Measurements from ENCODE around the gene EIF4G3.

The EIF4G3 gene

DNA sequence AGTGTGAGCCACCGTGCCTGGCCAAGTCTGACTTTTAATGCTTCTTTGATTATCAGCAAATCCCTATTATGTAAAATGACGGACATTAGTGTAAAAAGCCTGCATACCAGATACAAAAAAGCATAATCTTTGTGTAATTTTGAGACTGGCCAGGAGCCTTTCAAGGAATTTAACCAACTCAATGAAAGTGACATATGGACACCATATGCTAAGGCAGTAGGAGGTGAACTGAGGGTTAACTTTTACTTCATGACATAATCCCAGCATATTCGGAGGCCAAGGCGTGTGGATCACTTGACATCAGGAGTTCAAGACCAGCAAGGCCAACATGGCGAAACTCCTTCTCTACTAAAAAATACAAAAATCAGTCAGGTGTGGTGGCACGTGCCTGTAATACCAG, 94.6 kb downstream of the EIF4G3 start:
- no peak for TF ChIP-seq TEAD4 (IDR thresholded peaks at IDR 0.05)
- no peak for TF ChIP-seq YY1 (IDR thresholded peaks at IDR 0.05; ENCODE audit: low read depth)
- TF ChIP-seq CEBPB (IDR thresholded peaks at IDR 0.05), result no peak
- TF ChIP-seq NFIC (IDR thresholded peaks at IDR 0.05), result no peak

DNA sequence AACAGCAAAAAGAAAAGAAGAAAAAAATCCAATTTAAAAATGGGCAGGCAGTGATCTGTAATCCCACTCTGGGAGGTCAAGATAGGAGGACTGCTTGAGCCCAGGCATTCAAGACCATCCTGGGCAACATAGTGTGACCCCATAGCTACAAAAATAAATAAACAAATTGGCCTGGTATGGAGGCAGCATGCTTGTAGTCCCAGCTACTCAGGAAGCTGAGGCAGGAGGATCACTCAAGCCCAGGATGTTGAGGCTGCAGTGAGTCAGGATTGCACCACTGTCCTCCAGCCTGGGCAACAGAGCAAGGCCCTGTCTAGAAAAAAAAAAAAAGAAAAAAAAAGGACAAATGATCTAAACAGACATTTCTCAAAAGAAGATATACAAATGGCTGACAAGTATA, 99.6 kb downstream of the EIF4G3 start:
- TF ChIP-seq, protein P1, sequence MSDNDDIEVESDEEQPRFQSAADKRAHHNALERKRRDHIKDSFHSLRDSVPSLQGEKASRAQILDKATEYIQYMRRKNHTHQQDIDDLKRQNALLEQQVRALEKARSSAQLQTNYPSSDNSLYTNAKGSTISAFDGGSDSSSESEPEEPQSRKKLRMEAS (IDR thresholded peaks at IDR 0.05), result no peak
- TF ChIP-seq, protein P2, sequence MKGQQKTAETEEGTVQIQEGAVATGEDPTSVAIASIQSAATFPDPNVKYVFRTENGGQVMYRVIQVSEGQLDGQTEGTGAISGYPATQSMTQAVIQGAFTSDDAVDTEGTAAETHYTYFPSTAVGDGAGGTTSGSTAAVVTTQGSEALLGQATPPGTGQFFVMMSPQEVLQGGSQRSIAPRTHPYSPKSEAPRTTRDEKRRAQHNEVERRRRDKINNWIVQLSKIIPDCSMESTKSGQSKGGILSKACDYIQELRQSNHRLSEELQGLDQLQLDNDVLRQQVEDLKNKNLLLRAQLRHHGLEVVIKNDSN (IDR thresholded peaks at IDR 0.05), result no peak

DNA sequence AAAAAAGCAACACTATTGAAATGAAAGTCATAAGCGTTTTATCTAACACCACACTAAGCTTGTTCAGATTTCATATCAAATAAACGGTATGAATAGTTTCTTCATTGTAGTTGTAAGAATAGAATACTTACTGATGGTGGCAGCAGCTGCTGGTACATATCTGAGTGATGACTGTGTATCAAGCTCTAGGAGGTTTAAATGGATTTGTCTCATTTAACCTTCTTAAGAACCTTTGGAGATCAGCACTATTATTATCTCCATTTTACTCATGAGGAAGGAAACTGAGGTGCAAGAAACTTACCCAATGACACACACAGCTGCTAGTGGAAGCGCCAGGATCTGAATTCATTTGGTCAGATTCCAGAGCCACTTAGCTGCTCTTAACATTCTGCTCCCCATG, 104.0 kb downstream of the EIF4G3 start:
- TF ChIP-seq ZBTB7A (IDR thresholded peaks at IDR 0.05; ENCODE audit: low read depth), result no peak
- no peak for TF ChIP-seq NFIC (IDR thresholded peaks at IDR 0.05)
- TF ChIP-seq TEAD4 (IDR thresholded peaks at IDR 0.05), result no peak
- TF ChIP-seq CEBPB (IDR thresholded peaks at IDR 0.05), result no peak
- TF ChIP-seq, protein P2 (IDR thresholded peaks at IDR 0.05), result no peak
- TF ChIP-seq, protein P3, sequence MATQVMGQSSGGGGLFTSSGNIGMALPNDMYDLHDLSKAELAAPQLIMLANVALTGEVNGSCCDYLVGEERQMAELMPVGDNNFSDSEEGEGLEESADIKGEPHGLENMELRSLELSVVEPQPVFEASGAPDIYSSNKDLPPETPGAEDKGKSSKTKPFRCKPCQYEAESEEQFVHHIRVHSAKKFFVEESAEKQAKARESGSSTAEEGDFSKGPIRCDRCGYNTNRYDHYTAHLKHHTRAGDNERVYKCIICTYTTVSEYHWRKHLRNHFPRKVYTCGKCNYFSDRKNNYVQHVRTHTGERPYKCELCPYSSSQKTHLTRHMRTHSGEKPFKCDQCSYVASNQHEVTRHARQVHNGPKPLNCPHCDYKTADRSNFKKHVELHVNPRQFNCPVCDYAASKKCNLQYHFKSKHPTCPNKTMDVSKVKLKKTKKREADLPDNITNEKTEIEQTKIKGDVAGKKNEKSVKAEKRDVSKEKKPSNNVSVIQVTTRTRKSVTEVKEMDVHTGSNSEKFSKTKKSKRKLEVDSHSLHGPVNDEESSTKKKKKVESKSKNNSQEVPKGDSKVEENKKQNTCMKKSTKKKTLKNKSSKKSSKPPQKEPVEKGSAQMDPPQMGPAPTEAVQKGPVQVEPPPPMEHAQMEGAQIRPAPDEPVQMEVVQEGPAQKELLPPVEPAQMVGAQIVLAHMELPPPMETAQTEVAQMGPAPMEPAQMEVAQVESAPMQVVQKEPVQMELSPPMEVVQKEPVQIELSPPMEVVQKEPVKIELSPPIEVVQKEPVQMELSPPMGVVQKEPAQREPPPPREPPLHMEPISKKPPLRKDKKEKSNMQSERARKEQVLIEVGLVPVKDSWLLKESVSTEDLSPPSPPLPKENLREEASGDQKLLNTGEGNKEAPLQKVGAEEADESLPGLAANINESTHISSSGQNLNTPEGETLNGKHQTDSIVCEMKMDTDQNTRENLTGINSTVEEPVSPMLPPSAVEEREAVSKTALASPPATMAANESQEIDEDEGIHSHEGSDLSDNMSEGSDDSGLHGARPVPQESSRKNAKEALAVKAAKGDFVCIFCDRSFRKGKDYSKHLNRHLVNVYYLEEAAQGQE (IDR thresholded peaks at IDR 0.05; ENCODE audit: low read depth), result no peak
- no peak for TF ChIP-seq EGR1 (IDR thresholded peaks at IDR 0.05)
- no peak for TF ChIP-seq TAF1 (IDR thresholded peaks at IDR 0.05; ENCODE audit: low read depth)
- TF ChIP-seq TCF12 (IDR thresholded peaks at IDR 0.05; ENCODE audit: low read depth), result no peak
- TF ChIP-seq CREB1 (IDR thresholded peaks at IDR 0.05; ENCODE audit: low read depth), result no peak
- no peak for TF ChIP-seq RAD21 (IDR thresholded peaks at IDR 0.05; ENCODE audit: low read depth)
- no peak for TF ChIP-seq YY1 (IDR thresholded peaks at IDR 0.05; ENCODE audit: low read depth)
- no peak for TF ChIP-seq EP300 (IDR thresholded peaks at IDR 0.05; ENCODE audit: borderline replicate concordance)

DNA sequence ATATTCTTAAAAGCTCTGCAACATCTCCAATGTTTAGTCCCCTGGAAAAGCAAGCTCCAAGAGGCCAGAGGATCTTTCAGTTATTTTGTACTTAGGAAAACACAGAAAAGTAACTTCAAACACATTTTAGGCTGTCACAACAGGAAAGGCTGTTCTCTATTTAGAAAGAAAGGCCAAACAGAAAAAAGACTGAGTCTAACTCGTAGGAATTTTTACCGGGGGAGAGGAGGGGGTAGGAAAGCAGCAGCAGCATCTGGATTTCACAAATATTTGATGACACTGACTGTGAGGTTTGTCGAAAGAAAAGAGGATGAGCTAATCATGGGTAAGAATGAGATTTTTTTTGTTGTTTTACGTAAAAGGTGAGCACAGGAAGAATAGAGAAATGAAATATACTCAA, 107.1 kb downstream of the EIF4G3 start:
- TF ChIP-seq, protein P2 (IDR thresholded peaks at IDR 0.05), result no peak
- TF ChIP-seq TCF12 (IDR thresholded peaks at IDR 0.05; ENCODE audit: low read depth) (no peak), TEAD4 (IDR thresholded peaks at IDR 0.05) (no peak), EGR1 (IDR thresholded peaks at IDR 0.05) (no peak), YY1 (IDR thresholded peaks at IDR 0.05; ENCODE audit: low read depth) (no peak), RAD21 (IDR thresholded peaks at IDR 0.05; ENCODE audit: low read depth) (no peak), CEBPB (IDR thresholded peaks at IDR 0.05) (no peak), NFIC (IDR thresholded peaks at IDR 0.05) (no peak), EP300 (IDR thresholded peaks at IDR 0.05; ENCODE audit: borderline replicate concordance) (no peak), CREB1 (IDR thresholded peaks at IDR 0.05; ENCODE audit: low read depth) (no peak), TAF1 (IDR thresholded peaks at IDR 0.05; ENCODE audit: low read depth) (no peak), ZBTB7A (IDR thresholded peaks at IDR 0.05; ENCODE audit: low read depth) (no peak), FOXM1 (IDR thresholded peaks at IDR 0.05; ENCODE audit: borderline replicate concordance, low read depth) (no peak)
- TF ChIP-seq, protein P3 (IDR thresholded peaks at IDR 0.05; ENCODE audit: low read depth), result no peak
- TF ChIP-seq, protein P1 (IDR thresholded peaks at IDR 0.05), result no peak

DNA sequence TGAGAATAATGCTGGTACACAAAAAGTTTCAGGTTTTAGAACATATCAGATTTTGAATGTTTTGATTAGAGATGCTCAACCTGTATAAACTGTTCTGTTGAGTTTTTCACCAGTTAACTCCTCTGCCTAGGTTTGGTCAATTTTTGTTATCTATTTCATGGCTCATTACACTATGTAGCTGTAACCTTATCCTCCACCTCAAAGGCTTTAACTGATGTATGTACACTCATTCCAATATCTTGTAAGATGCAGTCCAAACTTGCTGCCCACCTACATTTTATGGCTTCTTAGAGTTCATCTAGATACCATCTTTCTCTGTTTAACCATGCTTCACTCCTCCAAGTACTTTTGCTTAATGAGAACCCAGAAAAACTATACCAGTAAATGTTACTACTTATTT, 107.8 kb downstream of the EIF4G3 start:
- TF ChIP-seq EP300 (IDR thresholded peaks at IDR 0.05; ENCODE audit: borderline replicate concordance) (no peak), EGR1 (IDR thresholded peaks at IDR 0.05) (no peak)

DNA sequence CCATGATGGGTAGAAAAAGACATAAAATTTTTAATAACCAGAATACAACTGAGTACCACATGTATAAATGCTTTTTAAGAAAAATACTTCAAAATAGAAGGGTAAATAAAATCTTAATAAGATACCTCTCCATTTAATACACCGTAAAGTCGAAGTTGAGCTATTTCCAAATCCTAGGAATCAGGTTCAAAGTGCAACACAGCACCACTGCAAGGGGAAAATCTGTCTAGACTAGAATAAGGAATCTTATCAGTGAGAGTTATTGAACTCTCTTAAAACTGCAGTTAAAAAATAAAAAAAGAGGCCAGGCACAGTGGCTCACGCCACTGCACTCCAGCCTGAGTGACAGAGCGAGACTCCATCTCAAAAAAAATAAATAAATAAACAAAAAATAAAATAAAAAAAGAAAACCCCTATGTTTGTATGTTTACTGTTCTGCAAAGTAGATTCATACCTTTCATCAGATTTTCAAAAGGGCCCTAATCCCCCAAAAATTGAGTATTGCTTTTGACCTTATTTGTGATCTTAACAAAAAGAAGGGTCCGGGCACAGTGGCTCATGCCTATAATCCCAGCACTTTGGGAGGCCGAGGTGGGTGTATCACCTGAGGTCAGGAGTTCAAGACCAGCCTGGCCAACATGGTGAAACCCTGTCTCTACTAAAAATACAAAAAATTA, 109.0 kb downstream of the EIF4G3 start:
- TF ChIP-seq ZBTB7A (IDR thresholded peaks at IDR 0.05; ENCODE audit: low read depth) (no peak), TEAD4 (IDR thresholded peaks at IDR 0.05) (no peak), FOXM1 (IDR thresholded peaks at IDR 0.05; ENCODE audit: borderline replicate concordance, low read depth) (no peak), CREB1 (IDR thresholded peaks at IDR 0.05; ENCODE audit: low read depth) (no peak), TAF1 (IDR thresholded peaks at IDR 0.05; ENCODE audit: low read depth) (no peak), NFIC (IDR thresholded peaks at IDR 0.05) (no peak), RAD21 (IDR thresholded peaks at IDR 0.05; ENCODE audit: low read depth) (no peak), TCF12 (IDR thresholded peaks at IDR 0.05; ENCODE audit: low read depth) (no peak), EP300 (IDR thresholded peaks at IDR 0.05; ENCODE audit: borderline replicate concordance) (no peak), CEBPB (IDR thresholded peaks at IDR 0.05) (no peak), EGR1 (IDR thresholded peaks at IDR 0.05) (no peak), YY1 (IDR thresholded peaks at IDR 0.05; ENCODE audit: low read depth) (no peak)
- TF ChIP-seq, protein P1 (IDR thresholded peaks at IDR 0.05), result no peak
- TF ChIP-seq, protein P2 (IDR thresholded peaks at IDR 0.05), result no peak
- TF ChIP-seq, protein P3 (IDR thresholded peaks at IDR 0.05; ENCODE audit: low read depth), result no peak
